ENCODE results near the gene FAM222B.
"Not testable (repeated sequence)": the region's sequence is repeated elsewhere in the genome, so short reads cannot be mapped to it uniquely, and the experiment has no call there.

Gene FAM222B

GRCh38 chr17:28745786-28746411 is 96.7 kb downstream of the FAM222B start:
- no peak for DNase-seq (ENCODE audit: low spot score)

- no peak for DNase-seq (ENCODE audit: low spot score)
Observed at GRCh38 chr17:28744972-28745785, 97.4 kb downstream of the FAM222B start.

- DNase-seq (ENCODE audit: low spot score), result peak; percentile 24
Observed at GRCh38 chr17:28744104-28744971, 98.3 kb downstream of the FAM222B start.

- peak; percentile 81 for DNase-seq (ENCODE audit: low spot score)
Observed at GRCh38 chr17:28743243-28744103, 99.1 kb downstream of the FAM222B start, which contains the start of gene TRAF4. Gene TRAF4 (plus strand): TSS chr17:28744011. CDS start chr17:28744113, 102 bp downstream.

GRCh38 chr17:28741358-28742349 is 100.9 kb downstream of the FAM222B start:
- DNase-seq (ENCODE audit: low spot score), result no peak

- no peak for DNase-seq (ENCODE audit: low spot score)
Observed at GRCh38 chr17:28740406-28741357, 101.9 kb downstream of the FAM222B start.

GRCh38 chr17:28738680-28739384 is 103.8 kb downstream of the FAM222B start:
- no peak for DNase-seq (ENCODE audit: low spot score)

- no peak for DNase-seq (ENCODE audit: low spot score)
Observed at GRCh38 chr17:28737770-28738679, 104.6 kb downstream of the FAM222B start.

GRCh38 chr17:28737316-28737715 is 105.3 kb downstream of the FAM222B start:
- no peak for DNase-seq (ENCODE audit: low spot score)

- DNase-seq (ENCODE audit: low spot score), result not testable (repeated sequence)
Observed at GRCh38 chr17:28735913-28736769, 106.4 kb downstream of the FAM222B start.

- DNase-seq (ENCODE audit: low spot score), result peak; percentile 75
Observed at GRCh38 chr17:28735242-28735722, 107.3 kb downstream of the FAM222B start.

- DNase-seq (ENCODE audit: low spot score), result no peak
Observed at GRCh38 chr17:28734712-28735241, 107.8 kb downstream of the FAM222B start.

- DNase-seq (ENCODE audit: low spot score), result no peak
Observed at GRCh38 chr17:28733346-28733745, 109.2 kb downstream of the FAM222B start.

GRCh38 chr17:28729950-28730330 is 112.7 kb downstream of the FAM222B start:
- DNase-seq (ENCODE audit: low spot score), result no peak

GRCh38 chr17:28728364-28729200 is 114.0 kb downstream of the FAM222B start, which contains the start of gene NEK8:
Gene NEK8 (plus strand): TSS chr17:28728788. CDS start chr17:28728814, 26 bp downstream.
- DNase-seq (ENCODE audit: low spot score), result peak; percentile 97

Data from hematopoietic multipotent progenitor cell treated with erythropoietin and hydrocortisone succinate and interleukin-3 and kit ligand, for 15 days (in vitro differentiated cells).